Tibial nerve (tissue), 4 donors: ENCODE results near the gene KCNIP3.

Source experiments
- CTCF ChIP-seq, 5 experiments: fragments of 200-600 bp in 3 of 5; fragments of 450-650 bp in 2 of 5; sonication (generic) in 3 of 5; IDR thresholded peaks; one replicate each; pipeline ENCODE4 v1.5.1; 2016 to 2019; ENCODE audit warnings: antibody characterized with exemption in 5 of 5, mild to moderate bottlenecking in 3 of 5, moderate library complexity in 2 of 5
- EP300 ChIP-seq, 2 donors: sonication (generic); formaldehyde crosslinking; IDR thresholded peaks; one replicate each; pipeline ENCODE4 v1.6.1; 2017; ENCODE audit warnings: antibody characterized with exemption in 2 of 2, mild to moderate bottlenecking in 1 of 2
- POLR2A ChIP-seq, 2 donors: fragments of 450-650 bp; IDR thresholded peaks; one replicate each; pipeline ENCODE4 v1.6.1; 2017; ENCODE audit warnings: antibody characterized with exemption in 2 of 2, mild to moderate bottlenecking in 2 of 2, moderate library complexity in 2 of 2

GRCh38 chr2:95331606-95332005 is 34.5 kb downstream of the KCNIP3 start:
- no peak for TF ChIP-seq POLR2A (IDR thresholded peaks at IDR 0.05)
- TF ChIP-seq CTCF (IDR thresholded peaks at IDR 0.05), result no peak
- TF ChIP-seq EP300 (IDR thresholded peaks at IDR 0.05), result no peak
